ENCODE results near the gene CTPS1.

DNA sequence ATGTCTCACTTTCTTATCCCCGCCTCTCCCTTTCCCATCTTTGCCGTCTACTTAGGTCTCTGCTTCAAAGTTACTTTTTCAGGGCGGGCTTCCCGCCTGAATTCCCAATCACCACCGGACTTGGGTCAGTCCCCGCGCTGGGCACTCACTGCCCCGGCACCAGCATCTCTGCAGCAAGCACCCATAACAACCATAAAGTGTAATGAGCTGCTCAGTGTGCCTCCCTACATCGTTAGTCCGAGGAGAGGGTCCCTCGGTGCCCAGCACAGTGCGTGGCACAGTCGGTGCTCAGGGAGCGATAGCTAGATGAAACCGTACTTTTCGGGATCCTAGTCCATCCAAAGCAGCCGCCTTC is 633 bp upstream of the CTPS1 start:
- TF ChIP-seq CTCF (IDR thresholded peaks at IDR 0.05) (no peak), TCF7 (CRISPR knock-in tag; IDR thresholded peaks at IDR 0.05; ENCODE audit: low read depth) (no peak), ZNF281 (CRISPR knock-in tag; IDR thresholded peaks at IDR 0.05) (no peak), ZNF232 (CRISPR knock-in tag; IDR thresholded peaks at IDR 0.05) (no peak), ETV6 (CRISPR knock-in tag; IDR thresholded peaks at IDR 0.05) (no peak), CREM (CRISPR knock-in tag; IDR thresholded peaks at IDR 0.05) (no peak), TEAD4 (CRISPR knock-in tag; IDR thresholded peaks at IDR 0.05) (no peak), NFYB (CRISPR knock-in tag; conservative IDR thresholded peaks at IDR 0.05; ENCODE audit: low read depth) (no peak), E2F1 (CRISPR knock-in tag; IDR thresholded peaks at IDR 0.05) (no peak)
- TF ChIP-seq, protein P1, sequence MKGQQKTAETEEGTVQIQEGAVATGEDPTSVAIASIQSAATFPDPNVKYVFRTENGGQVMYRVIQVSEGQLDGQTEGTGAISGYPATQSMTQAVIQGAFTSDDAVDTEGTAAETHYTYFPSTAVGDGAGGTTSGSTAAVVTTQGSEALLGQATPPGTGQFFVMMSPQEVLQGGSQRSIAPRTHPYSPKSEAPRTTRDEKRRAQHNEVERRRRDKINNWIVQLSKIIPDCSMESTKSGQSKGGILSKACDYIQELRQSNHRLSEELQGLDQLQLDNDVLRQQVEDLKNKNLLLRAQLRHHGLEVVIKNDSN (CRISPR knock-in tag; IDR thresholded peaks at IDR 0.05) = no peak
